Suprapubic skin (tissue), 3 donors: ENCODE measurements around the gene VWF.

Source experiments
- CTCF ChIP-seq, 2 donors: fragments of 200-600 bp in 1 of 2; fragments of 450-650 bp in 1 of 2; sonication (generic) in 1 of 2; IDR thresholded peaks; one replicate each; pipeline ENCODE4 v1.5.1; 2016 to 2019; ENCODE audit warnings: antibody characterized with exemption in 2 of 2, mild to moderate bottlenecking in 1 of 2, moderate library complexity in 1 of 2
- EP300 ChIP-seq: sonication (generic); formaldehyde crosslinking; IDR thresholded peaks from one replicate; pipeline ENCODE4 v1.6.1; 2017; ENCODE audit warnings: antibody characterized with exemption

GRCh38 chr12:6161124-6161882, 36.8 kb upstream of the VWF start:
- TF ChIP-seq EP300 (no peak), CTCF (IDR thresholded peaks at IDR 0.05) (no peak)
